ENCODE data around the gene GPX4.

Gene GPX4

DNA sequence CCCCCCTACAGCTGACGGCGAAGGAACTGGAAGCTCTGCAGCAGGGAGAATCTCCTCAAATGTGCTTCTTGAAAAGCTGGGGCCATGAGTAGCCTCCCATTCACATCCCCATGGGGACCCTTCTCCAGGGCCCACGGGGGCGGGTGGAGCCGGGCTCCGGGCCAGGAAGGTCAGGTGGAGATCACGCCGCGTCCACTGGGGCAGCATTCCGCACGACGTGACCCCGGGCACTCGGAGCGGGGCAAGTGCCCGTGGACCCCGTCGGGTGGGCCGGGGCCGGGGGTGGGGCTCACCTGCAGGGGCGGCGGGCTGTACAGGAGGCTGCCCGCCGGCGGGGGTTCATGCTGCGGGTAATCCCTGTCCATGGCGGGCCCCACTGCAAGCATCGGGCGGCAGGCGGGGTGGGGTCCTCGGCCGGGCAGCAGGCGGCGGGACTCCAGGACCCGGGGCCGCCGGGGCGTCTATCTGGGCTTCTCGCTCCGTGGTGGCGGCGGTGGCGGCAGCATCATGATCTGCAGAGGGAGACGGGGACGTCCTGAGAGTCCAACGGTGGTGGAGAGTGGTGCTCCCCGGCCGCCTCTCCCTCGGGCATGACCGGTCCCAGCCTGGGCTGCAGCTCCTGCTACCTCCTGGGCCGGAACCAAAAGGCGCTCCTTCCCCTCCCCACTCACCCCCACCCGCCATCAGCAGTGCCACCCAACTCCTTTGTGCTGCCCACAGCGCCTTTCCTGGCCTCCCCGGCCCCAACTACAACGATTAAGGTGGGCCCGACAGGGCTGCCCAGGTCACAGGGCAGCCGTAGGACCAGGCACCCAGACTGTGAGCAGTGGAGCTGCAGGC lies 50.3 kb downstream of the GPX4 start:
- DNase-seq: no peak

DNA sequence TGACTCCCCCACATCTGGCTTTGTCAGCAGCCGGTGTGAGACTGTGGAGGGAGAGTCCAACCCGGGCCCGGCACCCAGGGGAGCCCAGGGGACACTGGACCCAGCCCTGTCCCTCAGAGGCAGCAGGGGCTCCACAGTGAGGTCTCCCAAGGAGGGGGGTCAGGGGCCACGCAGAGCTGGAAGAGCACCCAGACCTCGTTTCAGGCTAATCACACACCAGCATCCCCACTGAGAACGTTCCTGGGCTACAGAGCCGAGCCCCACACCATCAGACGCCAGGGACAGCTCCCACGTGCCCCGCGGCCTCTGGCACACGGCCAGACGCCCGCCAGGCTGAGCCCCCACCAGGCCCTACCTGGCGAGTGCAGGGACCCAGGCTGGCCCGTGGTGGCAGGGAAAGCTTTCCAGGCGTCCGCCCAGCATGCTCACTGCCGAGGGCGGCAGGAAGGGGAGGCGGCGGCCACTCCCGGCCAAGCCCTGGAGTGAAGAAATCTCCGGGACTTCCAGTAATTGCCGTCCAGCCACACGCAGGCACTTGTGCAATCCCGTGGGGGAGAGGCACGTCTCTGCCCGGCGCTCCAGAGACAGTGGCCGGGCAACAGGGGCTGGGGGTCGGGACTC lies 51.0 kb downstream of the GPX4 start:
- DNase-seq: peak in 1 of 2 experiments; percentile 42

DNA sequence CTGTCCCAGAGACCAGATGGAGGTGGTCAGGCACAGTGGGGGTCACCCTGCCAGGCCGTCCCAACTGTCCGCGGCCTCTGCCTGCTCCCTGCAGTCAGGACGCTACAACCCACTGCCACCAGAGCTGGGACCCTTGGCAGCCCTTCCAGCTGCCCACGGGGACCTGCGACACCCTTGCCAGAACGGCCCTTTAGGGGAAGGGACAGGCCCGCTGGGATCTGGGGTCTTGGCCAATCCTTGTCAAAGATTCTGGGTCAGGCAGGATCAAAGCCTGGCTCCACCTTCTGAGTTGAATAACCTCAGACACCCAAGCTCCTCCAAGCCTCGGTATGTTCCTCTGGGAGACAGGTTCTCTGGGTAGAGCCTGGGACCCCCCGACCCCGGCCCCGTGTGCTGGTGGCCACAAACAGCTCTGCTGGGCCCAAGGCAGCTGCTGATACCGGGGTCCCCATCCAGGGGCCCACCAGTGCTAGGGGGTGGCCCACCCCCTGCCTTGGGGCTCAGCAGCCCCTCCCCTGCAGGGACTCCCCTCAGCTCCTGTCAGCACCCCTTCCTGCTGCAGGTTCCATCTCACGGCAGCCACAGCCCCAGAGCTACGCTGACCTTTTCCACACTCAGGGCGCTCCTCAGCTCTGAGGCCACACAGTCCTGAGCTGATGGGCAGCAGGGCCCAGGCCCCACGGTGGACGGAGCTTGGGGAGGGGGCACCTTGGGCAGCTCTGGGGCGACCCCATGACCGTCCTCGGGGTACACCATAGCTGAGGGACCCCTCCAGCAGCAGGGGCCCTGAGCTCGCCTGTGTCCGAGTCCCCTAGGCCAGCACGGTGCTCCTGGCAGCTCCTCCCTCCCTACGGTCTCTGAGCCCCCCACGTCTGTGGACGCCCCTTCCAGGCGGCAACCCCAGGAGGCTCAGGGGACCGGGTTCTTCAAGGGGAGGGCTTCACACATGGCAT lies 51.8 kb downstream of the GPX4 start:
- DNase-seq: no peak
